H1 (cell line): ENCODE data around the gene CDCA4. TPM values are rescaled to one million over a fixed set of nuclear protein-coding genes. Genes with fewer than 3 reads are reported as not detected.

ENCODE experiments used
- CTCF ChIA-PET: fragments of 300-600 bp; sonication (Branson Sonifier 250); formaldehyde crosslinking; loops from one replicate; lab custom pipeline; 2021; ENCODE audit not compliant: partially characterized antibody; lab: Charles Lee
- POLR2A ChIA-PET: fragments of 300-600 bp; sonication (Branson Sonifier 250); formaldehyde crosslinking; loops from one replicate; lab custom pipeline; 2021; ENCODE audit warnings: inconsistent platforms; ENCODE audit not compliant: partially characterized antibody; lab: Charles Lee
- DNase-seq, 2 experiments: peaks; one replicate each; pipeline versions ENCODE4 v3.0.0 to v3.0.0-alpha.2; 2010 to 2022; ENCODE audit warnings: low spot score in 2 of 2, low read depth in 1 of 2, mixed read lengths in 1 of 2
- FAIRE-seq: peaks from 2 replicates; lab custom pipeline; 2011; peaks lifted over from hg19 to GRCh38; lab: Jason Lieb, UNC
- H2AFZ ChIP-seq: 2 replicates; pipeline ENCODE4 v1.8.1; 2012; ENCODE audit warnings: low read length, inconsistent platforms
- H2AK5ac ChIP-seq: 2 replicates; pipeline ENCODE4 v1.6.1; 2013; ENCODE audit warnings: low read depth, low read length
- H2BK120ac ChIP-seq: replicated peaks from 2 replicates; pipeline ENCODE3; 2013; ENCODE audit warnings: low read depth, low read length, inconsistent platforms
- H2BK12ac ChIP-seq: 2 replicates; pipeline ENCODE4 v1.6.1; 2013; ENCODE audit warnings: low read depth, low read length
- H2BK15ac ChIP-seq: 2 replicates; pipeline ENCODE4 v1.6.1; 2013; ENCODE audit warnings: low read length
- H2BK20ac ChIP-seq: 2 replicates; pipeline ENCODE4 v1.6.1; 2013; ENCODE audit warnings: low read length
- H2BK5ac ChIP-seq: 2 replicates; pipeline ENCODE4 v1.6.1; 2013; ENCODE audit warnings: low read depth, low read length
- H3K14ac ChIP-seq: 2 replicates; pipeline ENCODE4 v1.6.1; 2013; ENCODE audit warnings: inconsistent platforms; ENCODE audit not compliant: insufficient read length
- H3K18ac ChIP-seq: 2 replicates; pipeline ENCODE4 v1.6.1; 2013; ENCODE audit warnings: low read length; ENCODE audit errors: extremely low read depth
- H3K23ac ChIP-seq: 2 replicates; pipeline ENCODE4 v1.6.1; 2013; ENCODE audit warnings: inconsistent platforms; ENCODE audit not compliant: insufficient read length
- H3K23me2 ChIP-seq: 2 replicates; pipeline ENCODE4 v1.6.1; 2013; ENCODE audit warnings: low read depth, low read length
- H3K27ac ChIP-seq: 2 replicates; pipeline ENCODE4 v1.6.1; 2011; ENCODE audit warnings: low read depth, low read length, inconsistent platforms
- H3K27me3 ChIP-seq, 4 experiments: replicated peaks in 1 of 4; 1 replicate in 1 of 4; 2 replicates in 3 of 4; pipeline versions ENCODE4 v1.6.1 to v1.8.1; 2011 to 2013; ENCODE audit warnings: low read length in 3 of 4, mild to moderate bottlenecking in 3 of 4, inconsistent platforms in 2 of 4, mixed read lengths in 2 of 4, moderate library complexity in 1 of 4; ENCODE audit not compliant: control insufficient read depth in 3 of 4, insufficient read depth in 3 of 4; ENCODE audit errors: extremely low read depth in 1 of 4
- H3K36me3 ChIP-seq, 4 experiments: 2 replicates each; pipeline versions ENCODE4 v1.6.1 to v1.8.1; 2011 to 2013; ENCODE audit warnings: mild to moderate bottlenecking in 4 of 4, low read length in 3 of 4, moderate library complexity in 2 of 4, control low read depth in 1 of 4, inconsistent platforms in 1 of 4; ENCODE audit not compliant: insufficient read depth in 4 of 4, control insufficient read depth in 2 of 4
- H3K4ac ChIP-seq: replicated peaks from 2 replicates; pipeline ENCODE3; 2013; ENCODE audit warnings: low read length, low read depth, mixed read lengths, inconsistent platforms; ENCODE audit not compliant: insufficient read length
- H3K4me1 ChIP-seq, 4 experiments: replicated peaks in 1 of 4; 1 replicate in 1 of 4; 2 replicates in 3 of 4; pipeline versions ENCODE4 v1.6.1 to v1.8.1; 2011 to 2013; ENCODE audit warnings: low read length in 3 of 4, inconsistent platforms in 2 of 4, mixed read lengths in 1 of 4; ENCODE audit not compliant: insufficient read depth in 4 of 4, control insufficient read depth in 3 of 4
- H3K4me2 ChIP-seq, 2 experiments: 2 replicates each; pipeline versions ENCODE4 v1.6.1 to v1.8.1; 2011 to 2013; ENCODE audit warnings: low read depth in 2 of 2, low read length in 2 of 2, control low read depth in 1 of 2, inconsistent platforms in 1 of 2, mild to moderate bottlenecking in 1 of 2; ENCODE audit not compliant: insufficient read depth in 1 of 2
- H3K4me3 ChIP-seq, 4 experiments: fragments of 200-600, 300-600 bp in 1 of 4; sonication (generic), shearing (Covaris generic), sonication (Bioruptor Twin) in 1 of 4; 2 replicates each; pipeline versions ENCODE4 v1.5.1 to v1.8.1; 2011 to 2016; ENCODE audit warnings: low read length in 4 of 4, low read depth in 3 of 4, control low read depth in 2 of 4, inconsistent platforms in 2 of 4, mild to moderate bottlenecking in 2 of 4, mixed read lengths in 1 of 4, moderate library complexity in 1 of 4; ENCODE audit not compliant: insufficient read depth in 2 of 4; ENCODE audit errors: extremely low read depth in 1 of 4
- H3K56ac ChIP-seq: replicated peaks from 2 replicates; pipeline ENCODE3; 2013; ENCODE audit warnings: low read depth, mild to moderate bottlenecking, mixed read lengths, low read length, inconsistent platforms; ENCODE audit not compliant: insufficient read length
- H3K79me1 ChIP-seq: 2 replicates; pipeline ENCODE4 v1.6.1; 2013; ENCODE audit warnings: low read depth, low read length, control low read depth
- H3K79me2 ChIP-seq, 2 experiments: 2 replicates each; pipeline versions ENCODE4 v1.6.1 to v1.8.1; 2012 to 2013; ENCODE audit warnings: low read length in 2 of 2, mild to moderate bottlenecking in 2 of 2, inconsistent platforms in 1 of 2; ENCODE audit not compliant: insufficient read depth in 2 of 2, control insufficient read depth in 1 of 2
- H3K9ac ChIP-seq, 4 experiments: replicated peaks in 1 of 4; 1 replicate in 1 of 4; 2 replicates in 3 of 4; pipeline versions ENCODE4 v1.6.1 to v1.8.1; 2011 to 2013; ENCODE audit warnings: low read depth in 3 of 4, low read length in 3 of 4, control low read depth in 2 of 4, mild to moderate bottlenecking in 2 of 4, moderate library complexity in 2 of 4, inconsistent platforms in 1 of 4; ENCODE audit errors: extremely low read depth in 1 of 4
- H3K9me3 ChIP-seq, 2 experiments: 2 replicates each; pipeline versions ENCODE4 v1.6.1 to v1.8.1; 2012 to 2013; ENCODE audit warnings: mild to moderate bottlenecking in 2 of 2, moderate library complexity in 2 of 2, control low read depth in 1 of 2, inconsistent platforms in 1 of 2, low read depth in 1 of 2, low read length in 1 of 2, mixed read lengths in 1 of 2; ENCODE audit not compliant: insufficient read depth in 2 of 2
- H4K20me1 ChIP-seq, 2 experiments: replicated peaks in 1 of 2; 2 replicates each; pipeline versions ENCODE3 to v1.8.1; 2011 to 2013; ENCODE audit warnings: inconsistent platforms in 2 of 2, low read length in 2 of 2, mild to moderate bottlenecking in 1 of 2; ENCODE audit not compliant: insufficient read depth in 2 of 2, control insufficient read depth in 1 of 2
- H4K5ac ChIP-seq: 2 replicates; pipeline ENCODE4 v1.6.1; 2013; ENCODE audit warnings: low read length, low read depth, mixed read lengths, inconsistent platforms; ENCODE audit not compliant: insufficient read length
- H4K8ac ChIP-seq: 2 replicates; pipeline ENCODE4 v1.8.0; 2013; ENCODE audit warnings: mild to moderate bottlenecking, moderate library complexity, low read length, inconsistent platforms; ENCODE audit not compliant: insufficient read depth; ENCODE audit errors: extremely low read depth
- H4K91ac ChIP-seq: replicated peaks from 2 replicates; pipeline ENCODE3; 2013; ENCODE audit warnings: low read length, mixed read lengths, inconsistent platforms; ENCODE audit not compliant: insufficient read length
- ATF2 ChIP-seq: IDR thresholded peaks from 2 replicates; pipeline ENCODE4 v1.6.1; 2012; ENCODE audit warnings: low read length, inconsistent platforms
- ATF3 ChIP-seq: IDR thresholded peaks from 2 replicates; pipeline ENCODE4 v1.6.1; 2011; ENCODE audit warnings: low read depth, mild to moderate bottlenecking, low read length; ENCODE audit not compliant: insufficient read depth
- E2F6 ChIP-seq: IDR thresholded peaks from 2 replicates; pipeline ENCODE4 v1.6.1; 2012; ENCODE audit warnings: inconsistent platforms
- RNF2 ChIP-seq: fragments of 200-900, 300-1000 bp; sonication (generic); IDR thresholded peaks from 2 replicates; pipeline ENCODE4 v1.7.1; 2016; ENCODE audit warnings: borderline replicate concordance, low read depth, mild to moderate bottlenecking, antibody characterized with exemption, low read length; ENCODE audit not compliant: poor library complexity, severe bottlenecking; ENCODE audit errors: missing control alignments
- SIRT6 ChIP-seq: IDR thresholded peaks from one replicate; pipeline ENCODE4 v1.7.1; 2012; ENCODE audit warnings: low read length, inconsistent platforms
- SP2 ChIP-seq: IDR thresholded peaks from 2 replicates; pipeline ENCODE4 v1.6.1; 2012; ENCODE audit warnings: mild to moderate bottlenecking, low read length, inconsistent platforms
- SP4 ChIP-seq: IDR thresholded peaks from 2 replicates; pipeline ENCODE4 v1.6.1; 2012; ENCODE audit warnings: low read length, inconsistent platforms
- WGBS, 2 experiments: shearing (Covaris generic) in 1 of 2; methylation state at CpG; one replicate each; pipeline versions ENCODE4 v1.1.6 to v1.1.7; 2013 to 2015; ENCODE audit warnings: low lambda C conversion rate in 2 of 2, mixed read lengths in 2 of 2, inconsistent platforms in 1 of 2, low coverage in 1 of 2, missing lambda C conversion rate in 1 of 2; ENCODE audit not compliant: insufficient replicate concordance in 2 of 2, insufficient coverage in 1 of 2, insufficient read length in 1 of 2; ENCODE audit errors: extremely low coverage in 1 of 2, missing lambda C conversion rate in 1 of 2; 5-methylcytosine and 5-hydroxymethylcytosine counted together
- polyA plus RNA-seq, 7 experiments: library from polyadenylated mRNA; depleted of rRNA in 3 of 7; stranded (reverse) in 5 of 7; unstranded in 2 of 7; fragments of >200 nt in 5 of 7; fragments of 200-250 nt in 2 of 7; gene quantifications; 1 replicate in 5 of 7; 2 replicates in 1 of 7; 4 replicates in 1 of 7; pipeline versions ENCODE4 v1.2.1 to v1.2.3, GENCODE V29; 2011 to 2013; ENCODE audit warnings: missing spikeins in 2 of 7, mixed read lengths in 2 of 7
- total RNA-seq: library from RNA; stranded (reverse); fragmentation: NEBNext Ultra II Directional; extraction: Animal tissue kit (Norgen Biotek cat#: 25700); gene quantifications from 2 replicates; pipeline ENCODE4 v1.2.1, GENCODE V29; 2021

Gene CDCA4
- total and polyA plus RNA-seq, 2 of the 8 experiments (the other 6 are each of a cell fraction or from before 2014, with no cell fraction given): 49.9 to 62.4 TPM

DNA sequence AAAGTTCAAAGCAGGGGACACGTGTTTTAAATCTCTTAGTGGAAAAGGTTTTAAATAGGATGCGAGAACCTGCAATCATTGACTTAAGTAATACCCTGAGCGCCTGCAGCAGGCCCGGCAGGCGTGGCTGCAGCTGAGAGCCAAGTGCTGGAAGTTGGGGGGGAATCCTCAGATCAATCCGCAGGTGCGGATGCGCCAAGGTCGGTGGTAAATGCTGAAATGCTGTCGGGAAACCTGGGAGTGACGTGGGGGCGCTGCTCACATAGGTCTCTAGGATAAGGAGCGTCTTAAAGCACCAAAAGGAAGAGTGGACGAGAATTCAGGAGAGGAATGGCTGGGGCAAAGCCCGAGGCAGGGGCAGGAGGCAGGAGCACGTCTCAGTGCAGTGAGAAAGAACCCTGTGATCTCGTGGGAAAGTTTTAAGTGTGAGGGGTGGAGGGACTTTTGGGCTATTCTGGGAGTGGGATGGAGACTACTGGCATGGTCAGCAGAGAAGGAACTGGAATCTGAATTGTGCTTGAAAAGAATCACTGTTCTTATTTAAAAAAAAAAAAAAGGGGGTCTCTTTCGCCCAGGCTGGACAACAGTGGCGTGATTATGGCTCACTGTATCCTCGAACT is 883 bp upstream of the CDCA4 start:
- Histone ChIP-seq H3K27me3 (no peaks in the 10 kb centered on the region), H3K23ac (no peak overlapping the region), H3K9ac (peak overlapping the region; percentile 58 to 70 (median 67)), H2BK120ac (no peak overlapping the region), H3K9me3 (no peaks in the 10 kb centered on the region), H4K91ac (no peak overlapping the region), H2BK5ac (peak overlapping the region; percentile 41; the same call in 1 of the 2 replicates), H3K36me3 (peaks cover 0 to 8% (median 0%) of the 10 kb centered on the region in 4 experiments; a peak in 1 of 8 replicates), H3K56ac (peak overlapping the region; percentile 20), H2BK15ac (no peak overlapping the region), H2AK5ac (no peak overlapping the region; the same call in 1 of the 2 replicates), H3K4me2 (peak overlapping the region; percentile 71 to 89), H3K79me2 (peaks cover 34 to 36% of the 10 kb centered on the region in 2 experiments), H3K23me2 (peaks cover 18% of the 10 kb centered on the region), H4K5ac (peak overlapping the region; percentile 77), H2AFZ (peak overlapping the region; percentile 84), H3K4ac (peak overlapping the region; percentile 79), H3K79me1 (peaks cover 7% of the 10 kb centered on the region), H3K27ac (no peak overlapping the region; the same call in 1 of the 2 replicates), H3K4me1 (peaks cover 0 to 8% (median 5%) of the 10 kb centered on the region in 4 experiments; a peak in 5 of 7 replicates), H4K8ac (peak overlapping the region; percentile 88; the same call in 1 of the 2 replicates), H2BK20ac (no peak overlapping the region), H4K20me1 (peaks cover 15 to 20% of the 10 kb centered on the region in 2 experiments), H3K4me3 (peak overlapping the region; percentile 74 to 98 (median 78)), H2BK12ac (no peak overlapping the region), H3K14ac (no peak overlapping the region), H3K18ac (peak overlapping the region; percentile 71; the same call in 1 of the 2 replicates)
- ChIA-PET POLR2A (interaction anchor here (1.6 kb wide), 3 partner anchors 13 to 28 kb away, joined by 3 to 6 read pairs (median 4); no protein-coding TSS in a partner anchor), CTCF (interaction anchor here (0.6 to 1.7 kb wide), 9 partner anchors 24 to 199 kb away, joined by 3 to 9 read pairs (median 3); partner anchors contain the start of gene JAG2)
- DNase-seq: peak in 1 of 2 experiments; percentile 62
- 13% methylated on average over 20 of the region's 20 CpGs; no CpG with 5 or more reads in 1 of the 2 experiments for WGBS, 2 experiments
- FAIRE-seq: no peak
- TF ChIP-seq ATF3: no peak
- no peak for TF ChIP-seq SP4
- TF ChIP-seq ATF2: no peak
- TF ChIP-seq RNF2: no peak
- peak; percentile 57; the same call in 1 of the 2 replicates for TF ChIP-seq E2F6
- TF ChIP-seq SIRT6: no peak
- TF ChIP-seq SP2: no peak
